Measurements from ENCODE around the gene RACGAP1.

The RACGAP1 gene

DNA sequence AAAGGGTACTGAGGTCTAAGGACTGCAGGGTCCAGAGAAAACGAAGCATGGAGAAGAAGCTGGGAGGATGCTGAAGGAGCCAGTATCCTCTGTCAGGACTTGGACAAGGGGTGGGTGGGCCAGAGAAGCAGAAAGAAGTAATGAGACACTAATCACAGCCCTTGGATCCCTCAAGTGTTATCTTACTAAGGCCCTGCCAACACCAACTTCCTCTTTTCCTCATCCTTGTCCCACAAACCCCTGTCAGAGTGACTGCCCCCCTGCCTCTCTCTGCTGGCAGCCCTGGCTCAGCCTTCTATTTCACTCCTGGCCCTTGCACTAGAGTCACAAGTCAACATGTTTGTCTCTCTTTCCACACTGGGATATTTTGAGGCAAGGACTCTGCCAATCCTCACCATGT lies 28.3 kb upstream of the RACGAP1 start:
- TF ChIP-seq, protein P1, sequence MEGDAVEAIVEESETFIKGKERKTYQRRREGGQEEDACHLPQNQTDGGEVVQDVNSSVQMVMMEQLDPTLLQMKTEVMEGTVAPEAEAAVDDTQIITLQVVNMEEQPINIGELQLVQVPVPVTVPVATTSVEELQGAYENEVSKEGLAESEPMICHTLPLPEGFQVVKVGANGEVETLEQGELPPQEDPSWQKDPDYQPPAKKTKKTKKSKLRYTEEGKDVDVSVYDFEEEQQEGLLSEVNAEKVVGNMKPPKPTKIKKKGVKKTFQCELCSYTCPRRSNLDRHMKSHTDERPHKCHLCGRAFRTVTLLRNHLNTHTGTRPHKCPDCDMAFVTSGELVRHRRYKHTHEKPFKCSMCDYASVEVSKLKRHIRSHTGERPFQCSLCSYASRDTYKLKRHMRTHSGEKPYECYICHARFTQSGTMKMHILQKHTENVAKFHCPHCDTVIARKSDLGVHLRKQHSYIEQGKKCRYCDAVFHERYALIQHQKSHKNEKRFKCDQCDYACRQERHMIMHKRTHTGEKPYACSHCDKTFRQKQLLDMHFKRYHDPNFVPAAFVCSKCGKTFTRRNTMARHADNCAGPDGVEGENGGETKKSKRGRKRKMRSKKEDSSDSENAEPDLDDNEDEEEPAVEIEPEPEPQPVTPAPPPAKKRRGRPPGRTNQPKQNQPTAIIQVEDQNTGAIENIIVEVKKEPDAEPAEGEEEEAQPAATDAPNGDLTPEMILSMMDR (IDR thresholded peaks at IDR 0.05; ENCODE audit: extremely low read depth, missing control alignments), result no peak
- DNase-seq (ENCODE audit: low spot score), result no peak

DNA sequence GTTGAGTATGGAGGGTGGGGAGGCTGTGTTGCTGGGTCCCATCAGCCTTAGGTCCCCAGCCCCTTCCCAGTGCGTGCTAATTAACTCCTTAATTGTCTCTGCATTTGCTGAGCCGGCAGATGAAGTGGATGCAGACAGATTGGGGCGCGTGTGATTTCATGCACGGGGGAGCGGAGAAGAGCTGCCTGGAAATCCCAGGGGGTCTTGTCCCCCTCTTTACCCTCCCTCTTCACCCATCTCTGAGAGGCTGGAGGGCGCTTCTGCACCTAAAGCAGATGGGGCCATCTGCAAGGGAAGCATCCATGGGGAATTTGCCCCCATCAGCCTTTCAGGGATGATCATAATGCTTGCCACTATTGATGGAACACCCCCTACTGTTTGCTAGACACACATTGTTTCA lies 27.7 kb upstream of the RACGAP1 start:
- no peak for DNase-seq (ENCODE audit: low spot score)

DNA sequence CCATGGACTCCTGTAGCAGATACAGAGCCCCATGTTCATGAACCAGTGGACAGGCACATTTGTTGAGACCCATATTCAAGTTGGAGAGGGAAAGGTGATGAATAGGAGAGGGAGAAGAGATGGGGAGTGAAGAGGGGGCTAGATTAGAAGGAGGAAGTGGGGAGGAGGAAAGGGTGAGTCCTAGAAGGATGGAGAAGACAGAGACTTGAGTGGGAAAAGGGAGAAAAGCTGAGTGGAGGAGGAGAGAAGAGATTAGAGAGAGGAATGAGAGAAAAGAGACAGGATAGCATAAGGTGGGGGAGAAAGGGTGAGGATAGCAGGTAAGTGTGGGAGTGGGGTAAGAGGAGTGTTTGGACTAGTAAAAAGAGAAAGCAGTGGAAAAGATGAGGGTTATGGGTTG lies 27.2 kb upstream of the RACGAP1 start:
- TF ChIP-seq, protein P1 (IDR thresholded peaks at IDR 0.05; ENCODE audit: extremely low read depth, missing control alignments), result no peak
- no peak for DNase-seq (ENCODE audit: low spot score)

More for the DNA sequence above, 27.7 kb upstream of the RACGAP1 start:
- TF ChIP-seq, protein P1 (IDR thresholded peaks at IDR 0.05; ENCODE audit: extremely low read depth, missing control alignments), result no peak

DNA sequence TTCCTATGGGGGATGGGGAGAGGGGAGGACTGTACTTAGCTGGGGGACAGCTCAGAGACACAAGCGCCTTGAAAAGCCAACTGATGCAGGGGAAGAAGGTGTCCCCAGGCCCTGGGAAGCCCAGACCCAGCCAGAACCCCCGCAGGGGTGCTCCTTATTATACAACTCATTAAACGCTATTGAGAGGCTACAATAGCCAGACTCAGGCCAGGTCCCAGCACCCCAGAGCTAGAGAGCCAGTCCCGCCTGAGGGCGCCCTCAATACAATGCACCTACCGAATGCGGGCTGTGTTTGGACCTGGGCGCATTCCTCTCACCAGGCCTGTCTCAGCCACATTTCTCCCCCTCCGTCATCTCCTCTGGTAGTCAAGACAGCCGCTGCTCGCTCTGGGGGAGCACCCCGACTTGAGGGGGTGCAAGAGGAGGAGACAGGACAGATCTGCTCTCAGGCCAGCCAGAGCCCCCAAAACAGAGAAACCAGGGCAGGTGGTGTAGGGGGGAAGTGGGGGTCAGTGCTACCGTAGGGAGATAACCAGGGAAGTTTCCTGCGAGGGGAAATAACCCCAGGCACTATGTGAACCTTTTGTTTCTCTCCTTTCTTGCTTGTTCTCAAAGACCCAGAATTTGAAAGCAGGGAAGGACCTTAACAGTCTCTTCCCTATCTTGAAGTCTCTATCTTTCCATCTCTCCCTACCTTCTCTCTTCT lies 26.0 kb upstream of the RACGAP1 start:
- no peak for DNase-seq (ENCODE audit: low spot score)

DNA sequence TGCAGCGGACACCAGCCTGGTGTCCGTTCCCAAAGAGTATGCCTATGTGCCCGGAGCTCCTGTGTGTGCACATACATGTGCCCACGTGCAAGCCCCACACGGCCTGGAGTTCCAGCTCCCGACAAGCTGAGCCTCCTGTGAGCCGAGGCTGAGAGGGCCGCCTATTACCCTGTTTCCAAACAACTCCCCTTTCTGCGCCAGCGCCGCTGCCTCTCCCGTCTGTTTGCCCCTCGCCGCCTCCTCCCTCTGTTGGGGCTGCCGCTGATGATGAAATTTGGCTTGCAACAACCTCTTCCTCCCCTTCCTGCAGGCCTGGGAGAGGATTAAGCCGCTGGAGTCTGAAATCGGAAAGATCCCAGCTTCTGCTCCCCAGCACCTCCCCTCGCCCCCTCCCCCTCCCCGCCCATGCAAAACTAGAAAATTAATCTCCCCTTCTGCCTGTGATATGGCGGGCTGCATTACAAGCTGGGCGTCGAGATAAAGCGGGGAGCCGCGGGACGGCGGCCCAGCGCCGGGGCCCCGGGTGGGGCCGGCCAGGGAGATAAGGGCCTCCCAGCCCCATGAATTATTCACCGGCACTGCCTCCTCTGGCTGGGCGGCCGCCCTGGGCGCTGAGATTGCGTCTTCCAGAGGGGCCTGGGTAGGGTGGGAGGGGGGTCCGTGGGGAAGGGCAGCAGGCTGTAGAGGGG lies 25.3 kb upstream of the RACGAP1 start:
- TF ChIP-seq, protein P1 (IDR thresholded peaks at IDR 0.05; ENCODE audit: extremely low read depth, missing control alignments), result no peak
- no peak for DNase-seq (ENCODE audit: low spot score)

More for the DNA sequence above, 26.0 kb upstream of the RACGAP1 start:
- TF ChIP-seq, protein P1 (IDR thresholded peaks at IDR 0.05; ENCODE audit: extremely low read depth, missing control alignments), result no peak

DNA sequence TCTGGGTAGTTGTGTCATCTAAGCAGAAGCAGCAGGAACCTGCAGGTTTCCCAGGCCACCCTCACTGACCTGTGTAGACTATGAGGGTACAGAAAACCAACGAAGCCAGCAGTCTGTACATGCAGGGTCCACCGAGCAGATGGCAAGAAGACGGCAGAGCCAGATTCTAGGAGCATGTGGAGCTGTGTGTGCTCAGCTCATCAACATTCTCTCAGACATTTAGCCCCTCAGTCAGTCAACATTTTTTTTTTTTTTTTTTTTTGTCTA lies 24.8 kb upstream of the RACGAP1 start:
- no peak for DNase-seq (ENCODE audit: low spot score)

More for the DNA sequence above, 24.8 kb upstream of the RACGAP1 start:
- TF ChIP-seq, protein P1 (IDR thresholded peaks at IDR 0.05; ENCODE audit: extremely low read depth, missing control alignments), result no peak
